Measurements from ENCODE around the gene MACROH2A1. TPM values are rescaled to one million over a fixed set of nuclear protein-coding genes. Genes with fewer than 3 reads are reported as not detected.

MACROH2A1 gene
- total and polyA plus RNA-seq, 2 donors from 2014 or later: 99.4 to 144 TPM

GRCh38 chr5:135447298-135447929 lies 48.4 kb upstream of the MACROH2A1 start, which contains the start of gene DCANP1:
TSS of gene DCANP1 (minus strand) at chr5:135447348. CDS start at chr5:135447108, 240 bp downstream.
- H3K4me1 ChIP-seq (ENCODE audit: control insufficient read depth in 2 of 3, insufficient read depth in 2 of 3, low read depth in 1 of 3, low read length in 3 of 3): no peaks in the 10 kb centered on the region
- no peak within 1 kb of the TSS for H3K27ac ChIP-seq (ENCODE audit: low read depth in 2 of 2, low read length in 2 of 2)
- intact Hi-C loops (cut with DNase I): no loop called here
- no peak within 1 kb of the TSS for H3K9ac ChIP-seq (ENCODE audit: low read length in 3 of 3)
- H3K9me3 ChIP-seq (ENCODE audit: control insufficient read depth in 2 of 3, insufficient read depth in 1 of 3, low read length in 3 of 3): no peaks in the 10 kb centered on the region
- TF ChIP-seq CTCF (IDR thresholded peaks at IDR 0.05; ENCODE audit: borderline replicate concordance, extremely low read depth, insufficient read depth): no peak
- DNase-seq: no peak
- FAIRE-seq: no peak
- no peak within 1 kb of the TSS for H3K4me3 ChIP-seq (ENCODE audit: low read length in 3 of 3)
- no peaks in the 10 kb centered on the region for H3K27me3 ChIP-seq (ENCODE audit: control insufficient read depth, insufficient read depth, low read length)
- no peaks in the 10 kb centered on the region for H3K36me3 ChIP-seq (ENCODE audit: control insufficient read depth in 2 of 3, insufficient read depth in 3 of 3, low read length in 3 of 3)

GRCh38 chr5:135446615-135447014 lies 47.6 kb upstream of the MACROH2A1 start:
- Histone ChIP-seq H3K4me3 (ENCODE audit: low read length in 3 of 3) (no peak overlapping the region), H3K9ac (ENCODE audit: low read length in 3 of 3) (no peak overlapping the region), H3K36me3 (ENCODE audit: control insufficient read depth in 2 of 3, insufficient read depth in 3 of 3, low read length in 3 of 3) (no peaks in the 10 kb centered on the region), H3K27me3 (ENCODE audit: control insufficient read depth, insufficient read depth, low read length) (no peaks in the 10 kb centered on the region), H3K4me1 (ENCODE audit: control insufficient read depth in 2 of 3, insufficient read depth in 2 of 3, low read depth in 1 of 3, low read length in 3 of 3) (no peaks in the 10 kb centered on the region), H3K9me3 (ENCODE audit: control insufficient read depth in 2 of 3, insufficient read depth in 1 of 3, low read length in 3 of 3) (no peaks in the 10 kb centered on the region), H3K27ac (ENCODE audit: low read depth in 2 of 2, low read length in 2 of 2) (no peak overlapping the region)
- DNase-seq (no peak), FAIRE-seq (no peak)
- TF ChIP-seq CTCF (IDR thresholded peaks at IDR 0.05; ENCODE audit: borderline replicate concordance, extremely low read depth, insufficient read depth): no peak
- intact Hi-C loops (cut with DNase I): no loop called here

GRCh38 chr5:135446206-135446605 lies 47.2 kb upstream of the MACROH2A1 start:
- Histone ChIP-seq H3K4me3 (ENCODE audit: low read length in 3 of 3) (no peak overlapping the region), H3K4me1 (ENCODE audit: control insufficient read depth in 2 of 3, insufficient read depth in 2 of 3, low read depth in 1 of 3, low read length in 3 of 3) (no peaks in the 10 kb centered on the region), H3K36me3 (ENCODE audit: control insufficient read depth in 2 of 3, insufficient read depth in 3 of 3, low read length in 3 of 3) (no peaks in the 10 kb centered on the region), H3K9me3 (ENCODE audit: control insufficient read depth in 2 of 3, insufficient read depth in 1 of 3, low read length in 3 of 3) (no peaks in the 10 kb centered on the region), H3K27ac (ENCODE audit: low read depth in 2 of 2, low read length in 2 of 2) (no peak overlapping the region), H3K27me3 (ENCODE audit: control insufficient read depth, insufficient read depth, low read length) (no peaks in the 10 kb centered on the region), H3K9ac (ENCODE audit: low read length in 3 of 3) (no peak overlapping the region)
- DNase-seq (peak in 1 of 5 donors; percentile 13), FAIRE-seq (no peak)
- intact Hi-C loops (cut with DNase I): no loop called here
- no peak for TF ChIP-seq CTCF (IDR thresholded peaks at IDR 0.05; ENCODE audit: borderline replicate concordance, extremely low read depth, insufficient read depth)
